A549 (cell line): Measurements from ENCODE around the gene EEF1B2. TPM values are rescaled to one million over a fixed set of nuclear protein-coding genes. Genes with fewer than 3 reads are reported as not detected.

Experiments used
- ATAC-seq, 2 experiments: fragments of 200-7000 bp in 1 of 2; fragments of >200 bp in 1 of 2; cut with Nextera tagmentation in 1 of 2; cut with Tn5 transposase in 1 of 2; 3 replicates each; pipeline versions ENCODE4 v1.8.0 to v1.9.1; 2018 to 2020; ENCODE audit warnings: mild to moderate bottlenecking in 1 of 2, moderate library complexity in 1 of 2
- CTCF ChIA-PET: fragments of 300-600 bp; sonication (Branson Sonifier 250); formaldehyde crosslinking; extraction: SDS; loops from one replicate; lab custom pipeline; 2021; ENCODE audit warnings: antibody characterized with exemption, inconsistent platforms; lab: Yijun Ruan, JAX
- POLR2A ChIA-PET: fragments of 350-600 bp; formaldehyde crosslinking; extraction: SDS; loops from one replicate; lab custom pipeline; 2021; ENCODE audit warnings: antibody characterized with exemption, inconsistent platforms; lab: Yijun Ruan, JAX
- DNase-seq, 2 experiments: peaks; one replicate each; pipeline versions ENCODE4 v3.0.0 to v3.0.0-alpha.2; 2011 to 2016; ENCODE audit warnings: low read depth in 1 of 2, low spot score in 1 of 2
- FAIRE-seq: peaks from 2 replicates; lab custom pipeline; 2011; peaks lifted over from hg19 to GRCh38; lab: Jason Lieb, UNC
- H3K27ac ChIP-seq, 2 experiments: fragments of >200 bp; sonication (Bioruptor Twin); formaldehyde crosslinking; 3 replicates each; pipeline ENCODE4 v1.5.1; 2016 to 2017
- H3K4me1 ChIP-seq: fragments of >200 bp; sonication (Bioruptor Twin); formaldehyde crosslinking; 3 replicates; pipeline ENCODE4 v1.6.1; 2016
- H3K4me2 ChIP-seq: fragments of >200 bp; sonication (Bioruptor Twin); formaldehyde crosslinking; 3 replicates; pipeline ENCODE4 v1.6.1; 2016
- H3K4me3 ChIP-seq: fragments of >200 bp; sonication (Bioruptor Twin); formaldehyde crosslinking; 3 replicates; pipeline ENCODE4 v1.5.1; 2016
- H3K9me3 ChIP-seq: fragments of >200 bp; sonication (Bioruptor Twin); formaldehyde crosslinking; 3 replicates; pipeline ENCODE4 v1.6.1; 2016
- BHLHE40 ChIP-seq: IDR thresholded peaks from 2 replicates; pipeline ENCODE4 v1.6.1; 2012; ENCODE audit warnings: low read depth, low read length, inconsistent platforms
- FOXS1 ChIP-seq: fragments of 250-450 bp; sonication (Bioruptor Pico); IDR thresholded peaks from 2 replicates; pipeline ENCODE4 v1.5.0; 2020; ENCODE audit warnings: mild to moderate bottlenecking, moderate library complexity
- GATA3 ChIP-seq: IDR thresholded peaks from 2 replicates; pipeline ENCODE4 v1.6.1; 2012; ENCODE audit warnings: borderline replicate concordance
- HDAC2 ChIP-seq: fragments of 200-600 bp; sonication (generic); IDR thresholded peaks from 2 replicates; pipeline ENCODE4 v1.6.1; 2016
- HEYL ChIP-seq: fragments of 250-450 bp; sonication (Bioruptor Pico); IDR thresholded peaks from 2 replicates; pipeline ENCODE4 v1.8.0; 2021; ENCODE audit warnings: mild to moderate bottlenecking, moderate library complexity
- HOXA7 ChIP-seq: fragments of 250-450 bp; sonication (Bioruptor Pico); IDR thresholded peaks from 2 replicates; pipeline ENCODE4 v1.5.0; 2020; ENCODE audit warnings: mild to moderate bottlenecking, moderate library complexity
- HOXB13 ChIP-seq: fragments of 250-450 bp; sonication (Bioruptor Pico); IDR thresholded peaks from 2 replicates; pipeline ENCODE4 v1.5.0; 2020; ENCODE audit warnings: low read depth, mild to moderate bottlenecking, moderate library complexity
- KDM5A ChIP-seq: fragments of 200-600 bp; sonication (generic); IDR thresholded peaks from 2 replicates; pipeline ENCODE4 v1.6.1; 2016; ENCODE audit warnings: antibody characterized with exemption, mild to moderate bottlenecking
- MAFK ChIP-seq: fragments of 450-650 bp; IDR thresholded peaks from 2 replicates; pipeline ENCODE4 v1.6.1; 2014; ENCODE audit not compliant: partially characterized antibody
- MAZ ChIP-seq: fragments of 150-350 bp; IDR thresholded peaks from 2 replicates; pipeline ENCODE4 v1.6.1; 2014; ENCODE audit warnings: antibody characterized with exemption, low read depth, low read length, borderline replicate concordance
- NFE2L2 ChIP-seq: fragments of 150-350 bp; conservative IDR thresholded peaks from 2 replicates; pipeline ENCODE4 v1.6.1; 2014; ENCODE audit warnings: low read length
- NPAS2 ChIP-seq: fragments of 250-450 bp; sonication (Bioruptor Pico); IDR thresholded peaks from 2 replicates; pipeline ENCODE4 v1.8.0; 2022; ENCODE audit warnings: mild to moderate bottlenecking, moderate library complexity, borderline replicate concordance
- POLR2A ChIP-seq: IDR thresholded peaks from 2 replicates; pipeline ENCODE4 v1.6.1; 2012; ENCODE audit warnings: mild to moderate bottlenecking, low read length
- RAD21 ChIP-seq, 2 experiments: fragments of >200 bp in 1 of 2; sonication (Bioruptor Twin) in 1 of 2; formaldehyde crosslinking in 1 of 2; IDR thresholded peaks in 1 of 2; conservative IDR thresholded peaks in 1 of 2; 2 replicates in 1 of 2; 3 replicates in 1 of 2; pipeline ENCODE4 v1.6.1; 2012 to 2018; ENCODE audit warnings: inconsistent platforms in 1 of 2
- RARB ChIP-seq: fragments of 250-450 bp; sonication (Bioruptor Pico); IDR thresholded peaks from 2 replicates; pipeline ENCODE4 v1.8.0; 2021; ENCODE audit warnings: mild to moderate bottlenecking, moderate library complexity
- SREBF2 ChIP-seq: fragments of 450-650 bp; IDR thresholded peaks from 2 replicates; pipeline ENCODE4 v1.6.1; 2014; ENCODE audit warnings: mild to moderate bottlenecking, moderate library complexity
- TFCP2L1 ChIP-seq: fragments of 250-450 bp; sonication (Bioruptor Pico); IDR thresholded peaks from 2 replicates; pipeline ENCODE4 v1.5.0; 2021; ENCODE audit warnings: mild to moderate bottlenecking
- TP53 ChIP-seq: fragments of 250-450 bp; sonication (Bioruptor Pico); IDR thresholded peaks from 2 replicates; pipeline ENCODE4 v1.5.0; 2021; ENCODE audit warnings: mild to moderate bottlenecking, moderate library complexity
- ZC3H11A ChIP-seq: fragments of 450-650 bp; IDR thresholded peaks from 2 replicates; pipeline ENCODE4 v1.6.1; 2014; ENCODE audit warnings: antibody characterized with exemption, mild to moderate bottlenecking
- ZFP36 ChIP-seq: fragments of 450-650 bp; IDR thresholded peaks from 2 replicates; pipeline ENCODE4 v1.6.1; 2014; ENCODE audit warnings: borderline replicate concordance; ENCODE audit not compliant: partially characterized antibody
- ZNF302 ChIP-seq: fragments of 250-450 bp; sonication (Bioruptor Pico); IDR thresholded peaks from 2 replicates; pipeline ENCODE4 v1.9.0; 2021; ENCODE audit warnings: inconsistent platforms, mild to moderate bottlenecking, moderate library complexity
- WGBS: methylation state at CpG from one replicate; pipeline ENCODE4 v1.1.6; 2017; ENCODE audit errors: missing lambda C conversion rate; 5-methylcytosine and 5-hydroxymethylcytosine counted together
- polyA plus RNA-seq, 4 experiments: library from polyadenylated mRNA; depleted of rRNA in 3 of 4; stranded (reverse); fragments of >200 nt; fragmentation: RNase III in 1 of 4; extraction: RNeasy Plus Mini Kit Qiagen cat#74134 plus additional on column Dnase treatment in 1 of 4; gene quantifications; 2 replicates in 3 of 4; 3 replicates in 1 of 4; pipeline ENCODE4 v1.2.3, GENCODE V29; 2011 to 2017
- TF ChIP-seq, protein P1 (sequence below): fragments of 150-350 bp; IDR thresholded peaks from 2 replicates; pipeline ENCODE4 v1.6.1; 2014; ENCODE audit warnings: low read depth, mild to moderate bottlenecking, low read length
- TF ChIP-seq, protein P2 (sequence below): IDR thresholded peaks from 2 replicates; pipeline ENCODE4 v1.6.1; 2012
- TF ChIP-seq, protein P3 (sequence below): fragments of >200 bp; sonication (Bioruptor Twin); formaldehyde crosslinking; IDR thresholded peaks from 3 replicates; pipeline ENCODE4 v1.6.1; 2016
- TF ChIP-seq, protein P4 (sequence below): fragments of 250-450 bp; sonication (Bioruptor Pico); IDR thresholded peaks from 2 replicates; pipeline ENCODE4 v1.5.0; 2020; ENCODE audit warnings: low read depth, mild to moderate bottlenecking, moderate library complexity
- TF ChIP-seq, protein P5 (sequence below): IDR thresholded peaks from 2 replicates; pipeline ENCODE4 v1.6.1; 2012
- TF ChIP-seq, protein P6 (sequence below): fragments of 450-650 bp; IDR thresholded peaks from 2 replicates; pipeline ENCODE4 v1.6.1; 2014; ENCODE audit warnings: antibody characterized with exemption
- TF ChIP-seq, protein P7 (sequence below): fragments of >200 bp; sonication (Bioruptor Twin); formaldehyde crosslinking; IDR thresholded peaks from 3 replicates; pipeline ENCODE4 v1.5.1; 2016
- TF ChIP-seq, protein P8 (sequence below): fragments of 250-450 bp; sonication (Bioruptor Pico); IDR thresholded peaks from 2 replicates; pipeline ENCODE4 v1.5.0; 2021; ENCODE audit warnings: mild to moderate bottlenecking, moderate library complexity, borderline replicate concordance

Gene EEF1B2
- polyA plus RNA-seq, 2 of the 4 experiments (the other 2 are of a cell fraction), result 1,005 to 1,363 TPM

DNA sequence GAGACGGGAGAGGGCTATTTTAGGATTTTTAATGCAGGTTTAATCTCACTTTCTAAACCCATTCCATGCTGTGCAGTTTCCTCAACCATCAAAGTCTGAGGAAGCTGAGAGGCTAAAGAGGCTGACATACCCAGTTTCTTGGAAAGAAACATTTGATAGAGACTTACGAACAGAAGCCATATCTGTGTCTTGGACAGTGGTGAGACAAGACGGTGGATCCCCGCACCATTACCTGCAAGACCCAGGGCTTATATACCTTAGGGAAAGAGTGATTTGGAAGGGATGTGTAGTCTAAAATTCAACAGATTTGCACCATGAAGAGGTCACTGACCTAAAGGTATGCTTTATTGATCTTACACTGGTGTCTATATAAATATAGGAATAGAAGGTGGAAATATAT is 13.5 kb downstream of the EEF1B2 start:
- Histone ChIP-seq H3K27ac (no peak overlapping the region), H3K4me1 (no peaks in the 10 kb centered on the region), H3K4me2 (peak overlapping the region; percentile 58), H3K4me3 (peak overlapping the region; percentile 23; the same call in 1 of the 3 replicates), H3K9me3 (no peaks in the 10 kb centered on the region)
- 67% methylated on average over 4 of the region's 4 CpGs for WGBS
- ChIA-PET POLR2A (no interaction called here), CTCF (interaction anchor here (3.3 kb wide), 1 partner anchor 9 kb away, joined by 16 read pairs; no protein-coding TSS in a partner anchor)
- ATAC-seq (peak; percentile 61 to 78), FAIRE-seq (no peak), DNase-seq (no peak)
- TF ChIP-seq, protein P1, sequence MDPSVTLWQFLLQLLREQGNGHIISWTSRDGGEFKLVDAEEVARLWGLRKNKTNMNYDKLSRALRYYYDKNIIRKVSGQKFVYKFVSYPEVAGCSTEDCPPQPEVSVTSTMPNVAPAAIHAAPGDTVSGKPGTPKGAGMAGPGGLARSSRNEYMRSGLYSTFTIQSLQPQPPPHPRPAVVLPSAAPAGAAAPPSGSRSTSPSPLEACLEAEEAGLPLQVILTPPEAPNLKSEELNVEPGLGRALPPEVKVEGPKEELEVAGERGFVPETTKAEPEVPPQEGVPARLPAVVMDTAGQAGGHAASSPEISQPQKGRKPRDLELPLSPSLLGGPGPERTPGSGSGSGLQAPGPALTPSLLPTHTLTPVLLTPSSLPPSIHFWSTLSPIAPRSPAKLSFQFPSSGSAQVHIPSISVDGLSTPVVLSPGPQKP, result no peak
- TF ChIP-seq, protein P2, sequence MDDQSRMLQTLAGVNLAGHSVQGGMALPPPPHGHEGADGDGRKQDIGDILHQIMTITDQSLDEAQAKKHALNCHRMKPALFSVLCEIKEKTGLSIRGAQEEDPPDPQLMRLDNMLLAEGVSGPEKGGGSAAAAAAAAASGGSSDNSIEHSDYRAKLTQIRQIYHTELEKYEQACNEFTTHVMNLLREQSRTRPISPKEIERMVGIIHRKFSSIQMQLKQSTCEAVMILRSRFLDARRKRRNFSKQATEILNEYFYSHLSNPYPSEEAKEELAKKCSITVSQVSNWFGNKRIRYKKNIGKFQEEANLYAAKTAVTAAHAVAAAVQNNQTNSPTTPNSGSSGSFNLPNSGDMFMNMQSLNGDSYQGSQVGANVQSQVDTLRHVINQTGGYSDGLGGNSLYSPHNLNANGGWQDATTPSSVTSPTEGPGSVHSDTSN, result no peak
- TF ChIP-seq, protein P3, sequence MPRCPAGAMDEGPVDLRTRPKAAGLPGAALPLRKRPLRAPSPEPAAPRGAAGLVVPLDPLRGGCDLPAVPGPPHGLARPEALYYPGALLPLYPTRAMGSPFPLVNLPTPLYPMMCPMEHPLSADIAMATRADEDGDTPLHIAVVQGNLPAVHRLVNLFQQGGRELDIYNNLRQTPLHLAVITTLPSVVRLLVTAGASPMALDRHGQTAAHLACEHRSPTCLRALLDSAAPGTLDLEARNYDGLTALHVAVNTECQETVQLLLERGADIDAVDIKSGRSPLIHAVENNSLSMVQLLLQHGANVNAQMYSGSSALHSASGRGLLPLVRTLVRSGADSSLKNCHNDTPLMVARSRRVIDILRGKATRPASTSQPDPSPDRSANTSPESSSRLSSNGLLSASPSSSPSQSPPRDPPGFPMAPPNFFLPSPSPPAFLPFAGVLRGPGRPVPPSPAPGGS, result no peak
- no peak for TF ChIP-seq TP53 (CRISPR knock-in tag)
- no peak for TF ChIP-seq RARB
- TF ChIP-seq ZC3H11A, result no peak
- TF ChIP-seq ZFP36, result no peak
- no peak for TF ChIP-seq HDAC2
- no peak for TF ChIP-seq HOXB13 (CRISPR knock-in tag)
- no peak for TF ChIP-seq KDM5A
- TF ChIP-seq GATA3, result no peak
- TF ChIP-seq MAFK, result no peak
- TF ChIP-seq RAD21 (conservative IDR thresholded peaks at IDR 0.05 in 1 of 2, IDR thresholded peaks at IDR 0.05 in 1 of 2), result no peak
- no peak for TF ChIP-seq TFCP2L1 (CRISPR knock-in tag)
- no peak for TF ChIP-seq HEYL (CRISPR knock-in tag)

DNA sequence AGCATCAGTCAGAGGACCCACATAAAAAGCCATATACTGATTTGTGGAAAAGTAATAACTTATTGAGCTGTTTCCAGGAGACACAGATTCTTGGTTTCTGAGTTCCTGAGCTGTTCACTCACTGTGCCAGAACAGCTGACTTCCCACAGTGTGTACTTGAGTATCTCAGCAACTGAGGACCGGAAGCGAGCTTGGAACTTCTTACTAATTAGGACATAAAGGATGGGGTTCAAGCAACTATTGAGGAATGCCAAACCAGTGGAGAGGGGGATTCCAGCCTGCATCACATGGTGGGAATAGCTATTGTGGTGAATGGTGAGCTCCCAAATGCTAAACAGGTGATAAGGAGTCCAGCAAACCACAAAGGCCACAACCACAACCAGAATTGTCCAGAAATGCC is 16.4 kb downstream of the EEF1B2 start:
- H3K4me3 ChIP-seq, result no peak overlapping the region
- DNase-seq, result no peak
- no peak overlapping the region for H3K4me2 ChIP-seq
- no peak for FAIRE-seq
- ChIA-PET CTCF (interaction anchor here (3.3 kb wide), 1 partner anchor 12 kb away, joined by 16 read pairs; no protein-coding TSS in a partner anchor), POLR2A (no interaction called here)
- WGBS, result 89% methylated on average over 2 of the region's 2 CpGs
- H3K9me3 ChIP-seq, result no peaks in the 10 kb centered on the region
- H3K27ac ChIP-seq, result no peak overlapping the region
- ATAC-seq, result no peak
- H3K4me1 ChIP-seq, result no peaks in the 10 kb centered on the region
- TF ChIP-seq POLR2A (no peak), NFE2L2 (no peak), KDM5A (no peak), MAZ (no peak), SREBF2 (no peak), BHLHE40 (no peak), HOXA7 (CRISPR knock-in tag) (no peak), ZC3H11A (no peak), HEYL (CRISPR knock-in tag) (no peak), FOXS1 (CRISPR knock-in tag) (no peak), ZNF302 (CRISPR knock-in tag) (no peak), NPAS2 (no peak)
- TF ChIP-seq, protein P4, sequence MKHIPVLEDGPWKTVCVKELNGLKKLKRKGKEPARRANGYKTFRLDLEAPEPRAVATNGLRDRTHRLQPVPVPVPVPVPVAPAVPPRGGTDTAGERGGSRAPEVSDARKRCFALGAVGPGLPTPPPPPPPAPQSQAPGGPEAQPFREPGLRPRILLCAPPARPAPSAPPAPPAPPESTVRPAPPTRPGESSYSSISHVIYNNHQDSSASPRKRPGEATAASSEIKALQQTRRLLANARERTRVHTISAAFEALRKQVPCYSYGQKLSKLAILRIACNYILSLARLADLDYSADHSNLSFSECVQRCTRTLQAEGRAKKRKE, result no peak
- TF ChIP-seq, protein P5, sequence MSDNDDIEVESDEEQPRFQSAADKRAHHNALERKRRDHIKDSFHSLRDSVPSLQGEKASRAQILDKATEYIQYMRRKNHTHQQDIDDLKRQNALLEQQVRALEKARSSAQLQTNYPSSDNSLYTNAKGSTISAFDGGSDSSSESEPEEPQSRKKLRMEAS, result no peak
- TF ChIP-seq, protein P6, sequence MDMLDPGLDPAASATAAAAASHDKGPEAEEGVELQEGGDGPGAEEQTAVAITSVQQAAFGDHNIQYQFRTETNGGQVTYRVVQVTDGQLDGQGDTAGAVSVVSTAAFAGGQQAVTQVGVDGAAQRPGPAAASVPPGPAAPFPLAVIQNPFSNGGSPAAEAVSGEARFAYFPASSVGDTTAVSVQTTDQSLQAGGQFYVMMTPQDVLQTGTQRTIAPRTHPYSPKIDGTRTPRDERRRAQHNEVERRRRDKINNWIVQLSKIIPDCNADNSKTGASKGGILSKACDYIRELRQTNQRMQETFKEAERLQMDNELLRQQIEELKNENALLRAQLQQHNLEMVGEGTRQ, result no peak
- TF ChIP-seq, protein P7, sequence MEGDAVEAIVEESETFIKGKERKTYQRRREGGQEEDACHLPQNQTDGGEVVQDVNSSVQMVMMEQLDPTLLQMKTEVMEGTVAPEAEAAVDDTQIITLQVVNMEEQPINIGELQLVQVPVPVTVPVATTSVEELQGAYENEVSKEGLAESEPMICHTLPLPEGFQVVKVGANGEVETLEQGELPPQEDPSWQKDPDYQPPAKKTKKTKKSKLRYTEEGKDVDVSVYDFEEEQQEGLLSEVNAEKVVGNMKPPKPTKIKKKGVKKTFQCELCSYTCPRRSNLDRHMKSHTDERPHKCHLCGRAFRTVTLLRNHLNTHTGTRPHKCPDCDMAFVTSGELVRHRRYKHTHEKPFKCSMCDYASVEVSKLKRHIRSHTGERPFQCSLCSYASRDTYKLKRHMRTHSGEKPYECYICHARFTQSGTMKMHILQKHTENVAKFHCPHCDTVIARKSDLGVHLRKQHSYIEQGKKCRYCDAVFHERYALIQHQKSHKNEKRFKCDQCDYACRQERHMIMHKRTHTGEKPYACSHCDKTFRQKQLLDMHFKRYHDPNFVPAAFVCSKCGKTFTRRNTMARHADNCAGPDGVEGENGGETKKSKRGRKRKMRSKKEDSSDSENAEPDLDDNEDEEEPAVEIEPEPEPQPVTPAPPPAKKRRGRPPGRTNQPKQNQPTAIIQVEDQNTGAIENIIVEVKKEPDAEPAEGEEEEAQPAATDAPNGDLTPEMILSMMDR, result no peak
- TF ChIP-seq, protein P8, sequence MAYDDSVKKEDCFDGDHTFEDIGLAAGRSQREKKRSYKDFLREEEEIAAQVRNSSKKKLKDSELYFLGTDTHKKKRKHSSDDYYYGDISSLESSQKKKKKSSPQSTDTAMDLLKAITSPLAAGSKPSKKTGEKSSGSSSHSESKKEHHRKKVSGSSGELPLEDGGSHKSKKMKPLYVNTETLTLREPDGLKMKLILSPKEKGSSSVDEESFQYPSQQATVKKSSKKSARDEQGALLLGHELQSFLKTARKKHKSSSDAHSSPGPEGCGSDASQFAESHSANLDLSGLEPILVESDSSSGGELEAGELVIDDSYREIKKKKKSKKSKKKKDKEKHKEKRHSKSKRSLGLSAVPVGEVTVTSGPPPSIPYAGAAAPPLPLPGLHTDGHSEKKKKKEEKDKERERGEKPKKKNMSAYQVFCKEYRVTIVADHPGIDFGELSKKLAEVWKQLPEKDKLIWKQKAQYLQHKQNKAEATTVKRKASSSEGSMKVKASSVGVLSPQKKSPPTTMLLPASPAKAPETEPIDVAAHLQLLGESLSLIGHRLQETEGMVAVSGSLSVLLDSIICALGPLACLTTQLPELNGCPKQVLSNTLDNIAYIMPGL, result no peak
